HG03460 (cell line): Measurements from ENCODE around the gene TRIM3.
"Not testable (repeated sequence)": the region's sequence is repeated elsewhere in the genome, so short reads cannot be mapped to it uniquely, and the experiment has no call there.

Experiments
- ATAC-seq: cut with Tn5 transposase; IDR thresholded peaks from one replicate; pipeline ENCODE4 v1.9.1; 2021; ENCODE audit not compliant: unreplicated experiment

Gene TRIM3

DNA sequence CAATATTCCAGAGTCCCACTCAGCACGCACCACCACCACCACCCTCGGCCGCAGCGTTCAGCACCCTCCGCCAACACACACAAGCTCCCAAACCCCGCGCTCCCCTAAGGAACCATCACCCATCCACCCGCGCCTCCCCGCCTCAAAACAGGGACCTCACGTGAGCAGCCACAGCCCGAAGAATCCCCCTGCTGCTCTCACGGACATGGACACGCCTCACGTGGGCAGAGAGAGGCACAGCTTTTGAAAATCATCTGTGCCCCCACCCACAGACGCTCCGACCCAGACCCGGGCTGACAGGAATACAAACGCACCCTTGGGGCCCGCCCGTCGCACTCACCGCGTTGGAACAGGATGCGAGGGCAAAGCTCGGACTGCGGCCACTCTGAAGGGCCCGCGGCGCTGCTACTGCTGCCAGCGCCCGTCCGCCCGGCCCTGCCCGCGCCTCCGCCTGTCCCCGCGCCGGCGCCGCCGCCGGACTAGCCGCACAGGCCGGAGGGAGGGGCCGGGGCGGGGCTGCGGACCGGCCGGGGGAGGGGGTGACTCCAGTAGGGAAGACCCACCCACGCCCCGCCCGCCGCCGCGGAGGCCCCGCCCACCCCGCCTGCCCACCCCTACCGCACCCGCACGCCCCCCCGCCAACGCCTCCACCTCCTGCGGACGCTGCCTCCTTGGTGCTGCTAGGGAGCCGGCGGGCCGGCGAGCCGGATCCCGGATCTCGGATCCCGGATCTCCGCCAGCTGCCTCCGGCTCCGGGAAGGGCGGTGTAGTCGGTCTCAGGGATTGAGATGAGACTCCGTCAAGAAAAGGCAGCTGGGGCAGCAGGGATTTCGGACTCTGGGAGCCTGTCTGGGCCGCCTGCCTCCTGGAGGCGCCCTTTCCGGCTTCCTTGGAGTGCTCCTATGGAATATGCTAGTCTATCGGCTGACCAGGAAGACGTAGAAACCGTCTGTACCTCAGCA lies at the start of gene TRIM3:
TSS of gene TRIM3 (minus strand) at position 491 of the 962 bp plus-strand sequence. CDS start 8,246 bp downstream, outside the sequence.
- ATAC-seq = peak; percentile 63

DNA sequence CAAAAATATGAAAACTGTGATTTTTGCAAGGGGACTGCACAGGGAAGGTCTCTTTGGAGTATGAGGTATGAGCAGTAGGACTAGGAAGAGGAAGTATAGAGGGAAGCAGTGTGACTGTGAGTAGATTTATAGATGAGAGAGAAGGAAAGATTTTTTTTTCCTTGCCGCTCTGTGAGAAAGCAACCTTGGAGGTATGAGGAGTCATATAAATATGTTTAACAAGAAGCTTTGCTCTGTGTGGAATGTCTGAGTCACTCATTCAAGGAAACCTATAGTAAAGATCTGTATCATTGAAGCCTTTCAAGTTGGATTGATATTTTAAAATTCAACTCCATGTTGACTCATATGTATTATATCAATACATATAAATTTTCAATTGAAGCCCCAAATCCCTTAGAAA lies 49.5 kb upstream of the TRIM3 start:
- ATAC-seq = no peak

DNA sequence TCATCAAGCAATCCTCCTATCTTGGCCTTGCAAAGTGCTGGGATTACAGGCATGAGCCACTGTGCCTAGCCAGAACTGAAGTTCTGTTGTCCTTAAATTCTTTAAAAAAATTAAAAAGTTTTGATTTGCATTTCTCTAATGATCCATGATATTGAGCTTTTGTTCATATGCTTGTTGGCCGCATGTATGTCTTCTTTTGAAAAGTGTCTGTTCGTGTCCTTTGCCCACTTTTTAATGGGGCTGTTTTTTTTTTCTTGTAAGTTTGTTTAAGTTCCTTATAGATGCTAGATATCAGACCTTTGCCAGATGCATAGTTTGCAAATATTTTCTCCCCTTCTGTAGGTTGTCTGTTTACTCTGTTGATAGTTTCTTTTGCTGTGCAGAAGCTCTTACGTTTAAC lies 48.2 kb upstream of the TRIM3 start:
- not testable (repeated sequence) for ATAC-seq

GRCh38 chr11:6520265-6520664 lies 46.5 kb upstream of the TRIM3 start:
- no peak for ATAC-seq

DNA sequence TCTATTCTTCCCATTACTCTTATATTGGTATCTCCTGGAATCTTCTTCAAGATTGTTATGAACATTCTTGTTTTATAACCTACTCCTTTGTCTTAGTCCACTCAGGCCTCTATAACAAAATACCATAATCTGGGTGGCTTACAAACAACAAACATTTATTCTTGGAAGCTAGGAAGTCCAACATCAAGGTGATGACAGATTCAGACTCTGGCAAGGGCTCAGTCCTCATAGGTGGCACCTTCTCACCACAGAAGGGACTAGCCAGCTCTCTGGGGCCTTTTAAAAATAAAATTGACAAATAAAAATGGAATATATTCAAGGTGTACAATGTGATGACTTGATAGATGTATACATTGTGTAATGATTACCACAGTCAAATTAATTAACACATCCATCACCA lies 43.1 kb upstream of the TRIM3 start:
- ATAC-seq = no peak

GRCh38 chr11:6505577-6506240 lies 32.0 kb upstream of the TRIM3 start:
- no peak for ATAC-seq

DNA sequence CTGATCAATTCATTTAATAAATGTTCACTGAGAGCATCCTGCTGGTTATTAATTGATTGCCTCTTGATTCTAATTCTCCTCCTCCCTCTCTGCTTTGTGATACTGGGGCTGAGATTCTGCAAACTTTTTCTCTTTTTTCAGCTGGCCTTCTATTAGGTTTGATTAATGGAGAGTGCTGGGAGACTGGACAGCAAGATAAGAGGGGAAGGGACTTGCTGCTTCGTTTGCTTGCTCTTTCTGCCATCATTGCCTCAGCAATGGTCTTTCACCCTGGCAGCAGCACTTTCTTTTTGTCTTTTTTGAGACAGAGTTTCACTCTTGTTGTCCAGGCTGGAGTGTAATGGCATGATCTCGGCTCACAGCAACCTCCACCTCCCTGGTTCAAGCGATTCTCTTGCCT lies 30.4 kb upstream of the TRIM3 start:
- no peak for ATAC-seq

- ATAC-seq = no peak
These were observed 28.6 kb upstream of the TRIM3 start for GRCh38 chr11:6502382-6502781.

DNA sequence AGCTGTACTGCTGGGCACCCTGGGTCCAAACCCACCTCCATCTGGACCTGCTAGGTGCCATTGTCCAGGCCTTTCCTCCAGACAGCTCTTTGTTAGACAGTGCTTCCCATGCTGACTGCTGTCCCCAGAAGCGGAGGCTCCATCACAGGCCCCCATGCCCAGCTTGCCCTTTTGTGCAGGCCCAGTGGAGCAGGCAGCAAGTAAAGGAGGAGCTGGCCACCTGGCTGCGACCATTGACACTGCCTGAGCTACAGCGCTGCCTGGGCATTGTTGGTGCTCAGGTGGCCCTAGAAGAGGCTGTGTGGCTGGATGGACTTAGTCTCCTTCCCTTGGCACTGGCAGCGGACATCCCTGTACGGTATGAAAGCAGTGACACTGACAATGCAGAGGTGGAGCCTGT lies 24.8 kb upstream of the TRIM3 start:
- no peak for ATAC-seq

GRCh38 chr11:6498121-6498520 lies 24.4 kb upstream of the TRIM3 start:
- no peak for ATAC-seq

- ATAC-seq = no peak
These were observed 23.5 kb upstream of the TRIM3 start, which contains the start of gene DNHD1 for GRCh38 chr11:6497069-6497839. Gene DNHD1, plus strand, starts transcription at chr11:6497280. Its CDS starts 936 bp downstream, at chr11:6498216.

DNA sequence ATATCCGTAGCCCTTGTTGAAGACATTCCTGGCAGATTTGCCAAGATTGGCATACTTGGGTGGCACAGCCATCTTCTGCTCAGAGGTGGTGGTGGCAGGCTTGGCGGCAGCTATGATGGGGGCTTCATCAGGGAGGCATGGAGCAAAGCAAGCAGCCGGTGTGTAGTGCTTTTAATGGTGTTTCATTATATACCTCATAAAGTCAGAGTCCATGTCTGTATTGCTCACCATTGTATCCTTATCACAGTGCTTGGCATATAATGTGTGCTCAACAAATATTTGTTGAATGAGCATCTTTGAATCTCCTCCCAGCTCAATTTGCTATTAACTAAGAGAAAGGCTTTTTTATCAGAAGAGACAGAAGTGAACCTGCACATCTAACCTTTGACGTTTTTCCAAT lies 15.6 kb upstream of the TRIM3 start:
- ATAC-seq = no peak

- ATAC-seq = no peak
These were observed 15.1 kb upstream of the TRIM3 start for GRCh38 chr11:6488821-6489220.

DNA sequence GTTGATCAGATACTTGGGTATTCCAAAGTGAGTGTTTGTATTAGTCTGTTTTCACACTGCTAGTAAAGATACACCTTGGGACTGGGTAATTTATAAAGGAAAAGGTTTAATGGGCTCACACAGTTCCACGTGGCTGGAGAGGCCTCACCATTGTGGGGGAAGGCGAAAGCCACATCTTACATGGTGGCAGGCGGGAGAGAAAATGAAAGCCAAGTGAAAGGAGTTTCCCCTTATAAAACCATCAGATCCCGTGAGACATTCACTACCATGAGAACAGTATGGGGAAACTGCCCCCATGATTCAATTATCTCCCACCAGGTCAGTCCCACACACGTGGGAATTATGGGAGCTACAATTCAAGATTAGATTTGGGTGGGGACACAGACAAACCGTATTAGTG lies 14.6 kb upstream of the TRIM3 start:
- no peak for ATAC-seq

- no peak for ATAC-seq
These were observed 13.2 kb upstream of the TRIM3 start for GRCh38 chr11:6486938-6487337.

- no peak for ATAC-seq
These were observed 12.5 kb upstream of the TRIM3 start for GRCh38 chr11:6486256-6486655.

GRCh38 chr11:6485661-6486060 lies 11.9 kb upstream of the TRIM3 start:
- no peak for ATAC-seq

GRCh38 chr11:6483015-6483414 lies 9.3 kb upstream of the TRIM3 start:
- ATAC-seq = no peak

- no peak for ATAC-seq
These were observed 8.7 kb upstream of the TRIM3 start for GRCh38 chr11:6482441-6482840.

DNA sequence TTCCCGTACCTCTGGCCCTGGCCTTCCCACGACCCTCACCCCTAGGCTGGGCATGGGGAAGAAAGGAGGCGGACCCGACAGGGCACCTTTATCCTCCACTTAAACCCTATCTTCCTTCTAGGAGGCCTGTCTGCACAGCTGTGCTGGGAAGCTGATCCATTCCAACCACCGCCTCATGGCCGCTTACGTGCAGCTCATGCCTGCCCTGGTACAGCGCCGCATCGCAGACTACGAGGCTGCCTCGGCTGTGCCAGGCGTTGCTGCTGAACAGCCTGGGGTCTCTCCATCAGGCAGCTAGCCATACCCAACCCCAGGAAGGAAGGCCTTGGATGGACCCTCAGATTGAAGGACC lies 8.2 kb upstream of the TRIM3 start:
- peak; percentile 7 for ATAC-seq
